Nephron progenitor cell (in vitro differentiated cells): ENCODE results near the gene OR6C76.
"Not testable (repeated sequence)": the region's sequence is repeated elsewhere in the genome, so short reads cannot be mapped to it uniquely, and the experiment has no call there.

Source experiments
- DNase-seq: peaks from one replicate; pipeline ENCODE4 v3.0.0; 2021
- H3K27ac Mint-ChIP-seq: 2 replicates; pipeline ENCODE4 v1.8.0; 2021; ENCODE audit warnings: mild to moderate bottlenecking, moderate library complexity, mixed read lengths
- H3K27me3 Mint-ChIP-seq: 2 replicates; pipeline ENCODE4 v1.8.0; 2021; ENCODE audit warnings: mild to moderate bottlenecking, low read depth, mixed read lengths; ENCODE audit not compliant: poor library complexity
- H3K36me3 Mint-ChIP-seq: 2 replicates; pipeline ENCODE4 v1.8.0; 2021; ENCODE audit warnings: low read depth, mixed read lengths
- H3K4me1 Mint-ChIP-seq: 2 replicates; pipeline ENCODE4 v1.8.0; 2021; ENCODE audit warnings: mixed read lengths
- H3K4me3 Mint-ChIP-seq: 2 replicates; pipeline ENCODE4 v1.8.0; 2021; ENCODE audit warnings: mild to moderate bottlenecking, moderate library complexity, mixed read lengths
- H3K9me3 Mint-ChIP-seq: 2 replicates; pipeline ENCODE4 v1.8.0; 2021; ENCODE audit warnings: mild to moderate bottlenecking, moderate library complexity, mixed read lengths
- CTCF ChIP-seq: fragments of 200-600 bp; sonication (generic); IDR thresholded peaks from 2 replicates; pipeline ENCODE4 v1.5.0; 2021; ENCODE audit warnings: antibody characterized with exemption

The OR6C76 gene

GRCh38 chr12:55443776-55444175 is 17.7 kb downstream of the OR6C76 start, which contains the start of gene OR6C2:
Gene OR6C2, plus strand, starts transcription at chr12:55444076. Its CDS starts 8,138 bp downstream, at chr12:55452214.
- H3K36me3 Mint-ChIP-seq = peaks cover 9% of the 10 kb centered on the region
- no peak for TF ChIP-seq CTCF
- H3K4me1 Mint-ChIP-seq = no peaks in the 10 kb centered on the region
- H3K27ac Mint-ChIP-seq = no peak within 1 kb of the TSS
- H3K4me3 Mint-ChIP-seq = no peak within 1 kb of the TSS
- H3K27me3 Mint-ChIP-seq = peaks cover 4% of the 10 kb centered on the region
- peaks cover 32% of the 10 kb centered on the region for H3K9me3 Mint-ChIP-seq
- no peak for DNase-seq

GRCh38 chr12:55445357-55445756 is 19.3 kb downstream of the OR6C76 start:
- Mint-ChIP-seq H3K4me3 (no peak overlapping the region), H3K4me1 (no peaks in the 10 kb centered on the region), H3K27me3 (peaks cover 4% of the 10 kb centered on the region), H3K36me3 (peaks cover 2% of the 10 kb centered on the region), H3K9me3 (peaks cover 22% of the 10 kb centered on the region), H3K27ac (no peak overlapping the region)
- DNase-seq = no peak
- TF ChIP-seq CTCF = no peak

- H3K27me3 Mint-ChIP-seq = no peaks in the 10 kb centered on the region
- H3K36me3 Mint-ChIP-seq = no peaks in the 10 kb centered on the region
- peaks cover 13% of the 10 kb centered on the region for H3K9me3 Mint-ChIP-seq
- no peak for DNase-seq
- no peaks in the 10 kb centered on the region for H3K4me1 Mint-ChIP-seq
- no peak overlapping the region for H3K27ac Mint-ChIP-seq
- no peak for TF ChIP-seq CTCF
- no peak overlapping the region for H3K4me3 Mint-ChIP-seq
These were observed 20.3 kb downstream of the OR6C76 start for GRCh38 chr12:55446326-55446725.

GRCh38 chr12:55448825-55449224 is 22.8 kb downstream of the OR6C76 start:
- Mint-ChIP-seq H3K9me3 (no peaks in the 10 kb centered on the region), H3K4me1 (no peaks in the 10 kb centered on the region), H3K27ac (no peak overlapping the region), H3K27me3 (no peaks in the 10 kb centered on the region), H3K36me3 (no peaks in the 10 kb centered on the region), H3K4me3 (no peak overlapping the region)
- TF ChIP-seq CTCF = no peak
- no peak for DNase-seq

- H3K4me1 Mint-ChIP-seq, H3K4me3 Mint-ChIP-seq, H3K36me3 Mint-ChIP-seq, H3K27ac Mint-ChIP-seq, H3K27me3 Mint-ChIP-seq, DNase-seq: not testable (repeated sequence)
- H3K9me3 Mint-ChIP-seq = peaks cover 20% of the 10 kb centered on the region
These were observed 38.9 kb downstream of the OR6C76 start for GRCh38 chr12:55464926-55465325.

GRCh38 chr12:55467836-55468235 is 41.8 kb downstream of the OR6C76 start:
- no peaks in the 10 kb centered on the region for H3K36me3 Mint-ChIP-seq
- no peak for TF ChIP-seq CTCF
- no peak overlapping the region for H3K4me3 Mint-ChIP-seq
- peaks cover 1% of the 10 kb centered on the region for H3K27me3 Mint-ChIP-seq
- H3K27ac Mint-ChIP-seq = no peak overlapping the region
- H3K4me1 Mint-ChIP-seq = peaks cover 5% of the 10 kb centered on the region
- H3K9me3 Mint-ChIP-seq = peaks cover 18% of the 10 kb centered on the region
- DNase-seq = no peak
